ENCODE data around the gene FPR3.
"Not testable (repeated sequence)": the region's sequence is repeated elsewhere in the genome, so short reads cannot be mapped to it uniquely, and the experiment has no call there.

The FPR3 gene

DNA sequence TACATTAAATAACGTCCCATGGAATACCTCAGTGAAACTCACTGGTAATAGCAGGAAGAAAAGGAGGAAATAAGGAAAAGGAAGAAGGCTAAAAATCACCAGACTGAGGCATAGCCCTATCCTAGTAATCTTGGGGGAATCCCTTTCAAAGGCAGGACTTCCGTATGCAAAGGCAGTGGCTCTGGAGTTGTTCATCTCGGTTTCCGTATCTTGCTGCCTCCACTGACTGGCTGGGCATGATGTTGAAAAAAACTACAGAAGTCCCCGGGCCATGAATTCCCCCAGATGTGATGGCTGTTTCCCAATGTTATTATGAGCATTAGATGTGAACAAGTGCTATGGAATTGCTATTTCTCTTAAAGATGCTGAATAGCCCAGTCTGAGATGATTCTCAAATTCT, 28.5 kb upstream of the FPR3 start:
- Histone ChIP-seq H3K4me3 (ENCODE audit: low read length) (no peak overlapping the region), H3K9me3 (ENCODE audit: insufficient read depth, low read depth, low read length) (peaks cover 19% of the 10 kb centered on the region), H3K9ac (ENCODE audit: low read depth, low read length) (no peak overlapping the region), H3K36me3 (ENCODE audit: insufficient read depth, low read depth, low read length) (no peaks in the 10 kb centered on the region), H3K27ac (ENCODE audit: low read length) (no peak overlapping the region), H3K27me3 (ENCODE audit: insufficient read depth, low read length) (no peaks in the 10 kb centered on the region), H3K4me1 (ENCODE audit: insufficient read depth, low read length) (no peaks in the 10 kb centered on the region)

- Histone ChIP-seq H3K27me3 (ENCODE audit: insufficient read depth, low read length) (no peaks in the 10 kb centered on the region), H3K27ac (ENCODE audit: low read length) (no peak overlapping the region), H3K4me3 (ENCODE audit: low read length) (no peak overlapping the region), H3K36me3 (ENCODE audit: insufficient read depth, low read depth, low read length) (no peaks in the 10 kb centered on the region), H3K4me1 (ENCODE audit: insufficient read depth, low read length) (no peaks in the 10 kb centered on the region), H3K9ac (ENCODE audit: low read depth, low read length) (no peak overlapping the region), H3K9me3 (ENCODE audit: insufficient read depth, low read depth, low read length) (peaks cover 12% of the 10 kb centered on the region; the same call in 1 of the 2 replicates)
These were observed 23.4 kb upstream of the FPR3 start for GRCh38 chr19:51771376-51772130.

- H3K36me3 ChIP-seq (ENCODE audit: insufficient read depth, low read depth, low read length): no peaks in the 10 kb centered on the region
These were observed 22.0 kb upstream of the FPR3 start for GRCh38 chr19:51772977-51773376.

DNA sequence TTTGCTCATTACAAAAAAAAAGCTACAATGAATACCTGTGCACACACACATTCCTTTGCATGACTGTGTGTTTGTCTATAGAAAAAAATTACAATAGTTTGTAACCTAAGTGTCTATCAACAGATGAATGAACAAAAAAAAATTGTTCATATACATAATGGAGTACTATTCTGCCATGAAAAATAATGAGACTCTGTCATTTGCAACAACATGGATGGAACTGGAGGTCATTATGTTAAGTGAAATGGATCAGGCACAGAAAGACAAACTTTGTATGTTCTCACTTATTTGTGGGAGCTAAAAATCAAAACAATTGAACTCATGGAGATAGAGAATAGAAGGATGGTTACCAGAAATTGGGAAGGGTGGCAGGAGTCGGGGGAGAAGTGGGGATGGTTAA, 18.4 kb upstream of the FPR3 start:
- not testable (repeated sequence) for H3K9ac ChIP-seq (ENCODE audit: low read depth, low read length); H3K4me3 ChIP-seq (ENCODE audit: low read length); H3K9me3 ChIP-seq (ENCODE audit: insufficient read depth, low read depth, low read length); H3K27ac ChIP-seq (ENCODE audit: low read length); H3K4me1 ChIP-seq (ENCODE audit: insufficient read depth, low read length); H3K36me3 ChIP-seq (ENCODE audit: insufficient read depth, low read depth, low read length)
- H3K27me3 ChIP-seq (ENCODE audit: insufficient read depth, low read length): peaks cover 20% of the 10 kb centered on the region

More at GRCh38 chr19:51772977-51773376, 22.0 kb upstream of the FPR3 start:
- Histone ChIP-seq H3K4me1 (ENCODE audit: insufficient read depth, low read length) (no peaks in the 10 kb centered on the region), H3K9me3 (ENCODE audit: insufficient read depth, low read depth, low read length) (peaks cover 12% of the 10 kb centered on the region; the same call in 1 of the 2 replicates), H3K27me3 (ENCODE audit: insufficient read depth, low read length) (no peaks in the 10 kb centered on the region), H3K27ac (ENCODE audit: low read length) (no peak overlapping the region), H3K4me3 (ENCODE audit: low read length) (no peak overlapping the region), H3K9ac (ENCODE audit: low read depth, low read length) (no peak overlapping the region)

- Histone ChIP-seq H3K27me3 (ENCODE audit: insufficient read depth, low read length) (peaks cover 23% of the 10 kb centered on the region), H3K36me3 (ENCODE audit: insufficient read depth, low read depth, low read length) (no peaks in the 10 kb centered on the region), H3K4me1 (ENCODE audit: insufficient read depth, low read length) (no peaks in the 10 kb centered on the region), H3K27ac (ENCODE audit: low read length) (no peak overlapping the region), H3K9ac (ENCODE audit: low read depth, low read length) (no peak overlapping the region), H3K4me3 (ENCODE audit: low read length) (no peak overlapping the region), H3K9me3 (ENCODE audit: insufficient read depth, low read depth, low read length) (no peaks in the 10 kb centered on the region)
These were observed 17.1 kb upstream of the FPR3 start for GRCh38 chr19:51777570-51778462.

DNA sequence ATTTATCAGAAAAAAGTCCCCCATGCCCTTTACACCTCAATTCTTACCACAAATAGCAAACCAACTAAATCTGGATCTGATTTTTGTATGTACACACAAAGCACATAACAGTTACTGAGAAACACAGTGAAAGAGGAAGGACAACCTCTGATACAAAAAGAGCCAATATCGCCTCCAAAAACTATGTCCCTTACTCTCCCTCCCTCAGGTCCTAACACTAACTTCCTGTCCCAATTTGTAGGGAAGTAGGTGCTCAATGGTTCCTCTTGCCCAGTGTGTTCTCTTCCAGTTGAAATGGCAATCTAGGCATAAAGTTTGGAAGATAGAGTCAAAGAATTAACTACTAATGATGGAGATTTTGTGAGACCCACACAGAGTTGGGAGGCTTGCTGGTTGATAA, 15.8 kb upstream of the FPR3 start:
- no peaks in the 10 kb centered on the region for H3K4me1 ChIP-seq (ENCODE audit: insufficient read depth, low read length)
- no peaks in the 10 kb centered on the region for H3K36me3 ChIP-seq (ENCODE audit: insufficient read depth, low read depth, low read length)
- H3K27me3 ChIP-seq (ENCODE audit: insufficient read depth, low read length): peaks cover 23% of the 10 kb centered on the region
- H3K27ac ChIP-seq (ENCODE audit: low read length): no peak overlapping the region
- no peaks in the 10 kb centered on the region for H3K9me3 ChIP-seq (ENCODE audit: insufficient read depth, low read depth, low read length)
- H3K4me3 ChIP-seq (ENCODE audit: low read length): no peak overlapping the region
- no peak overlapping the region for H3K9ac ChIP-seq (ENCODE audit: low read depth, low read length)

- H3K27me3 ChIP-seq (ENCODE audit: insufficient read depth, low read length): peaks cover 23% of the 10 kb centered on the region
These were observed 15.3 kb upstream of the FPR3 start for GRCh38 chr19:51779703-51780102.

GRCh38 chr19:51780270-51780669, 14.7 kb upstream of the FPR3 start:
- H3K27me3 ChIP-seq (ENCODE audit: insufficient read depth, low read length): peaks cover 23% of the 10 kb centered on the region
- H3K9ac ChIP-seq (ENCODE audit: low read depth, low read length): no peak overlapping the region
- H3K4me1 ChIP-seq (ENCODE audit: insufficient read depth, low read length): no peaks in the 10 kb centered on the region
- no peak overlapping the region for H3K27ac ChIP-seq (ENCODE audit: low read length)
- H3K36me3 ChIP-seq (ENCODE audit: insufficient read depth, low read depth, low read length): no peaks in the 10 kb centered on the region
- no peaks in the 10 kb centered on the region for H3K9me3 ChIP-seq (ENCODE audit: insufficient read depth, low read depth, low read length)
- no peak overlapping the region for H3K4me3 ChIP-seq (ENCODE audit: low read length)

More at GRCh38 chr19:51779703-51780102, 15.3 kb upstream of the FPR3 start:
- Histone ChIP-seq H3K36me3 (ENCODE audit: insufficient read depth, low read depth, low read length) (no peaks in the 10 kb centered on the region), H3K27ac (ENCODE audit: low read length) (no peak overlapping the region), H3K4me1 (ENCODE audit: insufficient read depth, low read length) (no peaks in the 10 kb centered on the region), H3K9me3 (ENCODE audit: insufficient read depth, low read depth, low read length) (no peaks in the 10 kb centered on the region), H3K9ac (ENCODE audit: low read depth, low read length) (no peak overlapping the region), H3K4me3 (ENCODE audit: low read length) (no peak overlapping the region)

DNA sequence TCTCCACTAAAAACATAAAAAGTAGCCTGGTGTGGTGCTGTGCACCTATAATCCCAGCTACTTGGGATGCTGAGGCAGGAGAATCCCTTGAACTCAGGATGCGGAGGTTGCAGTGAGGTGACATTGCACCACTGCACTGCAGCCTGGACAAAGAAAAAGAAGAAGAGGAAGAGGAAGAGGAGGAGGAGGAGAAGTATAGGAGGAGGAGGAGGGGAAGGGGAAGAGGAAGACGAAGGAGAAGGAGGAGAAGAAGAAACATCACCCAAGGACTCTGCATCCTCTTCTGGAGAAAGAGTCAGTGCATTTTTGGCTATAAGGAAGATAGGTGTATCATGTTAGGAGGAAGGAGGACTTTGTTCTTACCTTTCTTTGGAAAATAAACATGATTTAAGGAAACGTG, 13.0 kb upstream of the FPR3 start:
- no peak overlapping the region for H3K27ac ChIP-seq (ENCODE audit: low read length)
- H3K4me1 ChIP-seq (ENCODE audit: insufficient read depth, low read length): no peaks in the 10 kb centered on the region
- no peaks in the 10 kb centered on the region for H3K36me3 ChIP-seq (ENCODE audit: insufficient read depth, low read depth, low read length)
- H3K9me3 ChIP-seq (ENCODE audit: insufficient read depth, low read depth, low read length): peaks cover 2% of the 10 kb centered on the region; the same call in 1 of the 2 replicates
- no peak overlapping the region for H3K4me3 ChIP-seq (ENCODE audit: low read length)
- H3K9ac ChIP-seq (ENCODE audit: low read depth, low read length): no peak overlapping the region
- peaks cover 23% of the 10 kb centered on the region for H3K27me3 ChIP-seq (ENCODE audit: insufficient read depth, low read length)

- Histone ChIP-seq H3K36me3 (ENCODE audit: insufficient read depth, low read depth, low read length) (no peaks in the 10 kb centered on the region), H3K27ac (ENCODE audit: low read length) (no peak overlapping the region), H3K4me1 (ENCODE audit: insufficient read depth, low read length) (no peaks in the 10 kb centered on the region), H3K27me3 (ENCODE audit: insufficient read depth, low read length) (peaks cover 23% of the 10 kb centered on the region), H3K9ac (ENCODE audit: low read depth, low read length) (no peak overlapping the region), H3K4me3 (ENCODE audit: low read length) (no peak overlapping the region), H3K9me3 (ENCODE audit: insufficient read depth, low read depth, low read length) (peaks cover 5% of the 10 kb centered on the region; the same call in 1 of the 2 replicates)
These were observed 11.6 kb upstream of the FPR3 start for GRCh38 chr19:51783372-51783771.

DNA sequence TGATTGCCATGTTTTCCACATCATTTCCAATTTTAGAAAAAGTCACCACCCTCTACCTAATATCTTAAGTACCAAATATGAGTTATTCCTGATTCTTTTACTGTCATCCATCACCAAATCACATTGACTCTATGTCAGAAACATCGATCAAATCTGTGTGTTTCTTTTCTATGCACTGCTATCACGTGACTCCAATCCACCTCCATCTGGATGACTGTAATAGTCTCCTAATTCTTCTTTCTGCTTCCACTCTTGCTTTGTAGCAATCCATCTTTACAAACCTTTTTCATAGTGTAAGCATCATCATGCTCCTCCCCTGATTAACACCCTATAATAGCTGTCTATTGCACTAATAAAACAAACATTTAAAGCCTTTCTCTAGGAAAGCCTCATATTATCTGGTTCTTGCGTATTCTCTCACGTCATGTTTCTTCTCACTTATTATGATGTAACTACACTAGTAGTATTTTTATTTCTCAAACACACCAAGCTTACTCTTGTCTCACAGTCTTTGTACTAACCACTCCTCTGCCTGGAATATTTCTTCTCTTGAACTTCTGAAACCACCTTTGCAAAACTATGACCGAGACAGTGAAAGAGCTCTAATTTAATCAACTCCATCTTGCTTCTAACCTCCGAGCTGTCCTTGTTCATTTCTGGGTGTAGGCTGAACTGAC, 10.7 kb upstream of the FPR3 start:
- peaks cover 17% of the 10 kb centered on the region for H3K27me3 ChIP-seq (ENCODE audit: insufficient read depth, low read length)
- H3K36me3 ChIP-seq (ENCODE audit: insufficient read depth, low read depth, low read length): no peaks in the 10 kb centered on the region
- H3K27ac ChIP-seq (ENCODE audit: low read length): no peak overlapping the region
- no peak overlapping the region for H3K9ac ChIP-seq (ENCODE audit: low read depth, low read length)
- H3K4me1 ChIP-seq (ENCODE audit: insufficient read depth, low read length): no peaks in the 10 kb centered on the region
- peaks cover 14% of the 10 kb centered on the region for H3K9me3 ChIP-seq (ENCODE audit: insufficient read depth, low read depth, low read length)
- no peak overlapping the region for H3K4me3 ChIP-seq (ENCODE audit: low read length)

Data from iPS-20b (cell line).